SJCRH30 (cell line): Measurements from ENCODE around the gene SHC1. TPM values are rescaled to one million over a fixed set of nuclear protein-coding genes. Genes with fewer than 3 reads are reported as not detected.
A peak's percentile ranks its signal among the peaks of the same experiment; 100 is the strongest.
"Not testable (repeated sequence)": the region's sequence is repeated elsewhere in the genome, so short reads cannot be mapped to it uniquely, and the experiment has no call there.

Experiments used
- DNase-seq, 2 experiments: peaks; one replicate each; pipeline ENCODE4 v3.0.0-alpha.2; 2015 to 2020
- H3K27ac ChIP-seq: fragments of 250-450 bp; sonication (Bioruptor Pico); 2 replicates; pipeline ENCODE4 v1.5.1; 2020; ENCODE audit warnings: mild to moderate bottlenecking, moderate library complexity
- H3K27me3 ChIP-seq: fragments of 250-450 bp; sonication (Bioruptor Pico); 2 replicates; pipeline ENCODE4 v1.5.1; 2020; ENCODE audit warnings: mild to moderate bottlenecking, moderate library complexity
- H3K36me3 ChIP-seq: fragments of 250-450 bp; sonication (Bioruptor Pico); 2 replicates; pipeline ENCODE4 v1.5.1; 2020; ENCODE audit warnings: mild to moderate bottlenecking, moderate library complexity
- H3K4me1 ChIP-seq: fragments of 250-450 bp; sonication (Bioruptor Pico); 2 replicates; pipeline ENCODE4 v1.5.1; 2020; ENCODE audit warnings: mild to moderate bottlenecking, moderate library complexity
- H3K4me3 ChIP-seq: fragments of 250-450 bp; sonication (Bioruptor Pico); 2 replicates; pipeline ENCODE4 v1.5.1; 2020; ENCODE audit warnings: mild to moderate bottlenecking, moderate library complexity
- H3K9me3 ChIP-seq: fragments of 250-450 bp; sonication (Bioruptor Pico); replicated peaks from 2 replicates; pipeline ENCODE4 v1.5.1; 2020; ENCODE audit warnings: mild to moderate bottlenecking, moderate library complexity
- total RNA-seq: library from RNA; depleted of rRNA; stranded (reverse); fragments of >200 nt; shearing (Covaris generic); gene quantifications from 2 replicates; pipeline ENCODE4 v1.2.3, GENCODE V29; 2014

The SHC1 gene
- total RNA-seq, 1 experiment from 2014 or later = 110 TPM

DNA sequence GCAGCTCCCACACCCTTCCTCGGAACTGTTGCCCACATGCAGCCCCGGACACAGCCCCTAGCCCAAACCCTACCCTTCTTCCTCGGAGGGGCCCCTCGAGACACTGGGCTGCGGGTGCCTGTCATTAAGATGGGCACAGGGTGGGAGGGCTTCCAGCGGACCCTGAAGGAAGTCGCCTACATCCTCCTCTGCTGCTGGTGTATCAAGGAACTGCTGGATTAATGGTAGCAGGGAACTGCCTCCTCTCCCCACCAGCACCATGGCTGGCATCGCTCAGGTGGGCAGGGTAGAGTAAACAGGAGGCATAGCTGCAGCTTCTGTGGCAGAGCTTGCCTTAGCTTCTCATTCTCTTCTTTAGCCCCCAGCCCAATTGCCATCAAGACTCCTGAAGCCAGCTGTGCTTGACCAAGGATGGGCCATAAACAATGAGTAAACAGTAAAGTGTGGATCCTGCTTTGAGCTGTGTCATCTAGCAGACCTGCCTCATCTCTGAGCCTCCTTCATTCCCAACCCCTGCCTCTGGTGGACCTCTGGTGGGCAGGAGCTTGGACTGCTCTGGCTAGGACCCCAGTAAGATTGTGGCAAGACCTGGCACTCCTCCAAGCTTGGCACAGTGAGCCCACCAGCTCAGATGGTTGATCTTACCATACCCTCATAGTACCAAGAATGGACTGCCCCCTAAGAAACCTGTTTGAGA is 23.2 kb upstream of the SHC1 start, which contains the start of gene LENEP:
Gene LENEP, plus strand, starts transcription at position 15 of the 697 bp plus-strand sequence. Its CDS starts 22 bp downstream, at position 37.
- no peaks in the 10 kb centered on the region for H3K4me1 ChIP-seq
- DNase-seq = no peak

DNA sequence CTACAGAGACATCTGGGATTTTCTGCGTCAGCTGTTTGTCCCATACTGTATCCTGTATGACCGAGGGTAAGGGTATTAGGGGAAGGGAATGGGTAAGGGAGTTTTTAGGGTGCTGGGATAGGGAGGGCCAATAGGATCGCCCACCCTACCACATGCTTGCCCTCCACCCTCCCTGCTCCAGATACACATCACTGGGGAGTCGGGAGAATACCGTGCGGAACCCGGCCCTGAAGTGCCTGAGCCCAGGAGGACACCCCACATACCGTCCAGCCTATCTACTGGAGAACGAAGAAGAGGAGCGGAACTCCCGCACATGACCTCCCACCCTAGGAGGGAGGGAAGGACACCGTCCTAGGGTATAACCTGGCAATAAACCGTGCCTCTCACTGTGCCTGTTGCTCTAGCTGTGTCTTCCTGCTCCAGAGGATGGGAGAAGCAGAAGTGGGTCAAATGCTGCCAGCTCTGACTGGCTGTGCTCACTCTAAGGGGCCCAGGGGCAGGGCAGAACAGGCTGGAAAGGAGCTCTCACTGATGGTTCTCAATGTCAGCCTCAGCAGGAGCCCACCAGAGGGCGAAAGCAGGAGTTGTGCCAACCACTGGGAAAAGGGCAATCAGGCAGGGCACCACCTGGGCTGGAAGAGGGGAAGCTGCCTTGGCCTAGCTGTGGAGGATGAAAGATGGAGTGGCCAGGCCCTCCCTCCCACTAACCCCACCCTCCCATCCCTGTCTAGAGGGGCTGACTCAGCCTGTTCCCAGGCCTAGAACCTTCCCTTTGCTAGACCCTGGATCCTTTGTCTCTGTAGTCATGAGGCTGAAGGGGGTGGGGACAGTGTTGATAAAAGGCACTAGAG is 22.4 kb upstream of the SHC1 start:
- H3K27ac ChIP-seq = no peak overlapping the region
- H3K4me1 ChIP-seq = no peaks in the 10 kb centered on the region
- no peak for DNase-seq
- no peaks in the 10 kb centered on the region for H3K9me3 ChIP-seq
- H3K27me3 ChIP-seq = no peaks in the 10 kb centered on the region
- peaks cover 6% of the 10 kb centered on the region; the same call in 1 of the 2 replicates for H3K36me3 ChIP-seq
- no peak overlapping the region for H3K4me3 ChIP-seq

More for the DNA sequence above, 23.2 kb upstream of the SHC1 start, which contains the start of gene LENEP:
- H3K9me3 ChIP-seq = no peaks in the 10 kb centered on the region
- no peaks in the 10 kb centered on the region for H3K27me3 ChIP-seq
- H3K4me3 ChIP-seq = no peak within 1 kb of the TSS
- peaks cover 5% of the 10 kb centered on the region; the same call in 1 of the 2 replicates for H3K36me3 ChIP-seq
- no peak within 1 kb of the TSS for H3K27ac ChIP-seq

DNA sequence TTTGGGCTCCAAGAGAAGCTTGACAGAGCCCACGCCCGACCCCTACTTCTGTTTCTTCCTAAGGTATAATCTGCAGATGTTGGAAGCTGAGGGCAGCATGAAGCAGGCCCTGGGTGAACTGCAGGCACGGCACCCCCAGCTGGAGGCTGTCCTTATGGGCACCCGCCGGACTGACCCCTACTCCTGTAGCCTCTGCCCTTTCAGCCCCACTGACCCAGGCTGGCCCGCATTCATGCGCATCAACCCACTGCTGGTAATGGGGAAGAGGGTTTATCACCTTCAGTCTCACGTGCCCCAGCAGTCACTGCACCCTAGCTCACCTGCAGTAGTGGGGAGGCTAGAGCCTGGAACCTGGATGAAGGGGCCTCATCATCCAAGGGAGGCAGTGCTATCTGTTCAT is 19.7 kb upstream of the SHC1 start:
- no peak overlapping the region for H3K4me3 ChIP-seq
- no peak overlapping the region for H3K27ac ChIP-seq
- no peak for DNase-seq
- no peaks in the 10 kb centered on the region for H3K27me3 ChIP-seq
- H3K9me3 ChIP-seq = no peaks in the 10 kb centered on the region
- H3K4me1 ChIP-seq = no peaks in the 10 kb centered on the region
- H3K36me3 ChIP-seq = peaks cover 12% of the 10 kb centered on the region; the same call in 1 of the 2 replicates

DNA sequence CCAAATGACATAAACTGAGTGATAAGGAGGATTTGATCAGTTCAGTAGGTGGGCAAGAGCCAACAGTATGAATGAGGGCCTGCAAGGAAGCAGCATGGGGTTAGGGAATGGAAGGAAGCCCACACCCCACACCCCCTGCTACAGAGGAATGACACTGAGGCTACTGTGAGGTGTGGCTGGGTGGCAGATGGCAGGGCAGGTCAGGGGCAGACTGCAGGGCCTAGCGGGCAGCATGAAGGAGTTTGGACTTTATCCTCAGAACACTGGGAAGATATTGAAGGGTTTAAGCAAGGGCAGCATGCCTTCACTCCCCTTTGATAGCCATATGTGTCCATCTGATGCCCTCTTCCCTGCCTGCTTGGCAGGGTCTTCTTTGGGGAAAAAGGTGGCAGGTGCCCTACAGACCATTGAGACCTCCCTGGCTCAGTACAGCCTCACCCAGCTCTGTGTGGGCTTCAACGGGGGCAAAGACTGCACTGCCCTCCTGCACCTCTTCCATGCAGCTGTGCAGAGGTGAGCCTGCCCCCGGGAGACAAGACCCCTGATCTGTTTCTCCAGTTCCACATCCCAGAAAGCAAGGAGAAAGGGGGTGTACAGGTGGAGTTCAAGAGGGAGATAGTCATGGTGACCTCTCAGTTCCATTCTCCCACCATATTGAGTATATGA is 18.8 kb upstream of the SHC1 start:
- no peak for DNase-seq
- Histone ChIP-seq H3K4me3 (no peak overlapping the region), H3K27ac (no peak overlapping the region), H3K9me3 (no peaks in the 10 kb centered on the region), H3K4me1 (no peaks in the 10 kb centered on the region), H3K36me3 (peaks cover 12% of the 10 kb centered on the region; the same call in 1 of the 2 replicates), H3K27me3 (no peaks in the 10 kb centered on the region)

DNA sequence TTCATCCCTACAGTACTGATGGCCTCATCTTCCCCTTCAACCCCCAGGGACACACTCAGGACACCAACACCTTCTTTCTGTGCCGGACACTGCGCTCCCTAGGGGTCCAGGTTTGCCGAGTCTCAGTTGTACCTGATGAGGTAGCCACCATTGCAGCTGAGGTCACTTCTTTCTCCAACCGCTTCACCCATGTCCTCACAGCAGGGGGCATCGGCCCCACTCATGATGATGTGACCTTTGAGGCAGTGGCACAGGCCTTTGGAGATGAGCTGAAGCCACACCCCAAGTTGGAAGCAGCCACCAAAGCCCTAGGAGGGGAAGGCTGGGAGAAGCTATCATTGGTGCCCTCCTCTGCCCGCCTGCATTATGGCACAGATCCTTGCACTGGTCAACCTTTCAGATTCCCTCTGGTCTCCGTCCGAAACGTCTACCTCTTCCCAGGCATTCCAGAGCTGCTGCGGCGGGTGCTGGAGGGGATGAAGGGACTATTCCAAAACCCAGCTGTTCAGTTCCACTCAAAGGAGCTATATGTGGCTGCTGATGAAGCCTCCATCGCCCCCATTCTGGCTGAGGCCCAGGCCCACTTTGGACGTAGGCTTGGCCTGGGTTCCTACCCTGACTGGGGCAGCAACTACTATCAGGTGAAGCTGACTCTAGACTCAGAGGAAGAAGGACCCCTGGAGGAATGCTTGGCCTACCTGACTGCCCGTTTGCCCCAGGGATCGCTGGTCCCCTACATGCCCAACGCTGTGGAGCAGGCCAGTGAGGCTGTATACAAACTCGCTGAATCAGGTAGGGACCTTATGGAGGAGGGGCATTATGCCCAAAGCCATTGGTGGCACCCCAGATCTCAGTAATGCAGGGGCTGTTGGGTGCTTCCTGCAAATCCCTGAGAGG is 17.8 kb upstream of the SHC1 start:
- no peak for DNase-seq
- Histone ChIP-seq H3K27ac (no peak overlapping the region), H3K36me3 (peaks cover 12% of the 10 kb centered on the region; the same call in 1 of the 2 replicates), H3K4me1 (no peaks in the 10 kb centered on the region), H3K27me3 (no peaks in the 10 kb centered on the region), H3K4me3 (no peak overlapping the region), H3K9me3 (no peaks in the 10 kb centered on the region)

DNA sequence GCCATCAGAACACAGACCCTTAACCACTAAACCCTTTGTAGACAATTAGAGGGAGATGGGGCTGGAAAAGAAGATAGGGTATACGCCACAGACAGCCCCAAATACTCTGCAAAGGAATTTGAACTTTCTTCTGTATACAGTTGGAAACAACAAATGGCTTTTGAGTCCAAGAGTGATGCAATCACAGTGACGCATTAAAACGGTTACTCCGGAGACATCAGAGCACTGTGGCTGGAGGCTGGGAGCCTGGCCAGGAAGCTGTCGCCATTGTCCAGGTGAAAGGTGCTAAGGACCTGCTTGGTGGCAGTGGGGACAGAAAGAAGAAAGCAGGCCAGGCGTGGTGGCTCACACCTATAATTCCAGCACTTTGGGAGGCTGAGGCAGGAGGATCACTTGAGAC is 16.8 kb upstream of the SHC1 start:
- Histone ChIP-seq H3K4me3 (no peak overlapping the region), H3K27ac (no peak overlapping the region), H3K9me3 (no peaks in the 10 kb centered on the region), H3K27me3 (no peaks in the 10 kb centered on the region), H3K4me1 (no peaks in the 10 kb centered on the region), H3K36me3 (peaks cover 12% of the 10 kb centered on the region; the same call in 1 of the 2 replicates)
- no peak for DNase-seq

DNA sequence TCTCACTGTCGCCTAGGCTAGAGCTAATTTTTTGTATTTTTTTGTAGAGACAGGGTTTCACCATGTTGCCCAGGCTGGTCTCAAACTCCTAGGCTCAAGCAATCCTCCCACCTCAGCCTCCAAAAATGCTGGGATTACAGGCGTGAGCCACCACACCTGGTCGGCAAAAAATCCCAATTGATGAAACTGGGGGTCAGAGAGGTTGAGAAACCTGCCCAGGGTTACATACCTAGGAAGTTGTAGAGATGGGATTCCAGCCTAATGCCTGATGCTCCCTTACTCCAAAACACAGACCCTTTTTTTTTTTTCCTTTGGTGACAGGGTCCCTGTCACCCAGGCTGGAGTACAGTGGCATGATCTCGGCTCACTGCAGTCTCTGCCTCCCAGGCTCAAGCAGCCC is 16.2 kb upstream of the SHC1 start:
- H3K27ac ChIP-seq, H3K9me3 ChIP-seq, H3K4me1 ChIP-seq, H3K4me3 ChIP-seq, DNase-seq, H3K27me3 ChIP-seq: not testable (repeated sequence)
- peaks cover 12% of the 10 kb centered on the region; the same call in 1 of the 2 replicates for H3K36me3 ChIP-seq

DNA sequence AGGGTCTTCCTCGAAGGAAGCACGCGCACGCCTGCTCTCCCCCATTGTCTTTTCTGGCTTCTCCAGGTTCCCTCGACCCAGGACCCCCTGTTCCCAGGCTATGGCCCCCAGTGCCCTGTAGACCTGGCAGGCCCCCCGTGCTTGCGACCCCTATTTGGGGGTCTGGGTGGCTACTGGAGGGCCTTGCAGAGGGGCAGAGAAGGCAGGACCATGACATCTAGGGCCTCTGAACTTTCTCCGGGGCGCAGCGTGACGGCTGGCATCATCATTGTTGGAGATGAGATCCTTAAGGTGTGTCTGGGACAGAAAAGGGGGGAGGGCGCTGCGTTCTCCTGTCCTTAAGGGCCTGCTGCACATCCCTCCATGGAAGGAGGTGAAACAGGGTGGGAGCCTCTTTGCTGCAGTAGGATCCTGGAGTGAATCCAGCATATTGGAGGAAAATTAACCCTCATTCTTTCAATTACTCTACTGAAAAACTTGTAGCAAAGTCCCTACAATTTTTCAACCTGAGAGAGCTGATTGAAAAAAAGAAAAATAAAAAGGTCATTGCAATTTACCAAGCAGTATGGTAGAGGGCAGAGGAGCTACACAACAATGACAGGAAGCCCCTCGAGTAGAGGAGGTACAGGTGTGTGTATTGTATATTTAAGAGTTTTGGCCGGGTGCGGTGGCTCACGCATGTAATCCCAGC is 13.4 kb upstream of the SHC1 start:
- H3K4me3 ChIP-seq = peak overlapping the region; percentile 70
- no peak for DNase-seq
- no peaks in the 10 kb centered on the region for H3K4me1 ChIP-seq
- H3K36me3 ChIP-seq = peaks cover 25% of the 10 kb centered on the region
- H3K27me3 ChIP-seq = no peaks in the 10 kb centered on the region
- peak overlapping the region; percentile 31 for H3K27ac ChIP-seq
- H3K9me3 ChIP-seq = no peaks in the 10 kb centered on the region

DNA sequence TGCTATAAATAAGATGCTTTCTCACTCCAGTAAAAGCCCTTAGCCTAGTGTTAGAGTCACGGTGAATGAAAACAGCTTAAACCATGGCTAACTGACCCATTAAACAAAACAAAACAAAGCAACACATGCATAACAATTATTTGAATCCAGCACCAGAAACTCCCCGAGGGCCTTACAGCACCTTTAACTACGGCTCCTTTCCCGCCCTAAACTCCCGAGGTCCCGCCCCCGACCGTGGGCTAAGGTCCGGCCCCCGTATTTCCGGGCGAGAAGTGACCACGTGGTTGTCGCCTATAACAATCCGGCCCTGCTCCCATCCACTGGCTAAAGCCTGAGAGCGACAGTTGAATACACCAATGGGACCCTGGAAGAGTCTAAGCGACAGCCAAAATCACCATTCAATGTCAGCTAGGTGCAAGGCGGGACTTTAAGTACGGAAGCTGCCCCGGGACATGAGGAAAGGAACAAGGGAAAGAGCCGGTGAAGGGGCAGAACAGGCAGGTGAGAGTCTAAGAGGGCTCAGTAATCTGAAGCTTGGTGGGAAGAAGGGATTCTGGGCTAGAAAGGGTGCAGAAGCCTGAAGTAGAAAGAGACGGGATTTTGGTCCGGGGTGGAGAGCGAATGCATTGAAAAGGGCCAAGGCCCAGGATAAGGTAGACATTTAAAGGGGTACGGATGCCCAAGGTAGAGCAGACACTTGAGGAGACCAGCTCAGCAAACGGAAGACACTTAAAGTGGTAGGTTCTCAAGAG is 12.5 kb upstream of the SHC1 start, which contains the start of gene FLAD1:
Gene FLAD1, plus strand, starts transcription at position 448 of the 752 bp plus-strand sequence. CDS start 351 bp downstream, outside the sequence.
- H3K27me3 ChIP-seq = no peaks in the 10 kb centered on the region
- H3K4me1 ChIP-seq = no peaks in the 10 kb centered on the region
- peaks cover 30% of the 10 kb centered on the region for H3K36me3 ChIP-seq
- H3K27ac ChIP-seq = peak within 1 kb of the TSS; percentile 31
- peak within 1 kb of the TSS; percentile 70 for H3K4me3 ChIP-seq
- H3K9me3 ChIP-seq = no peaks in the 10 kb centered on the region
- peak; percentile 99 for DNase-seq

DNA sequence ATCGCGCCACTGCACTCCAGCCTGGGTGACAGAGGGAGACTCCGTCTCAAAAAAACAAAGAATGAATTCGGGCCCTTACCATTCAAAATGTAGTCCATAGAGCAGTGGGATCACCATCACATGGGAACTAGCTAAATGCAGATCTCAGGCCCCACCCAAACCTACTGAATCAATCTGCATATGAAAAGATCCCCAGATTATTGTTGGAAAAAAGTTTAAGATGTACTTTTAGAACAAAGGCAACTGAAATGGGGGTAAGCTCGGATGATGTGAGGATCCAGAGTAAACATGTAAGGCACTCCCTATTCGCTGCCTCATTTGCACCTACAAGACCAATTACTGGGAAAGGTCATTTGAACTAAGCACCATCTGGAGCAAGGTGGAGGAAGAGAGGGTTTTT is 11.8 kb upstream of the SHC1 start:
- Histone ChIP-seq H3K9me3 (no peaks in the 10 kb centered on the region), H3K4me3 (peak overlapping the region; percentile 70), H3K4me1 (no peaks in the 10 kb centered on the region), H3K36me3 (peaks cover 30% of the 10 kb centered on the region), H3K27ac (peak overlapping the region; percentile 28), H3K27me3 (no peaks in the 10 kb centered on the region)
- DNase-seq = no peak

DNA sequence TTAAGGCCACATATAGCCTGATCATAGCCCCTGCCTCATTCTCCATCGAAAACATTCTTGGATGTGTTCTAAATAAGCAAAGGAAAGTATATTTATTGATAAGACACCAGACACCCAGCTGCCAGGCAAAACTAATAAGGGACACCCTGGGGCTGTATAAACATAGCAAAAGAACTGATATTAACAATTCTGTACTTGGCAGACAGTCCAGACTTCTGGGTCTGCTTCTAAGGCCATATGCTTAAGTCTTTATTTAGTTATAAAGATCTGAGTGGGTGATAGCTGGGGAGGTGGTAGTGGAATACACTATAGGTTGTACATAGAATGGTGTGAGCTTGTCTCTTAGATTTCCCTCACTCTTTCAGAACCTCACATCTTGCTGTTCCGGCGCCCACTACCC is 7.8 kb upstream of the SHC1 start:
- Histone ChIP-seq H3K9me3 (no peaks in the 10 kb centered on the region), H3K27me3 (no peaks in the 10 kb centered on the region), H3K27ac (no peak overlapping the region), H3K36me3 (peaks cover 28% of the 10 kb centered on the region), H3K4me3 (no peak overlapping the region), H3K4me1 (no peaks in the 10 kb centered on the region)
- DNase-seq = no peak

DNA sequence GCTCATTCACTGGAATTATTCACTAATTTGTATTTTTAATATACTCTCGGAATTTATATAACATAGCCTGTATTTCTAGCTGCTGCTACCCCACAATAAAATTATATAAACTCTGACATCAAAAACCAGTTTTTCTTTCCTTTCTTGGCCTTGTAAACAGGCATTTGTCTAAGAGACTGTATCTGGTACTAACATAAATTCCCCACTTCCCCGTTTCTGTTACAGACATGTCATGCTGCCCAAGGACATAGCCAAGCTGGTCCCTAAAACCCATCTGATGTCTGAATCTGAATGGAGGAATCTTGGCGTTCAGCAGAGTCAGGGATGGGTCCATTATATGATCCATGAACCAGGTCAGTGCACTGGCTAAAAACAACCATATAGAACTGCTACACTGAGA is 7.2 kb upstream of the SHC1 start:
- peaks cover 28% of the 10 kb centered on the region for H3K36me3 ChIP-seq
- H3K4me1 ChIP-seq, H3K4me3 ChIP-seq, H3K27me3 ChIP-seq, DNase-seq, H3K27ac ChIP-seq, H3K9me3 ChIP-seq: not testable (repeated sequence)
